ENCODE data around the gene FOSL2.

Gene FOSL2

DNA sequence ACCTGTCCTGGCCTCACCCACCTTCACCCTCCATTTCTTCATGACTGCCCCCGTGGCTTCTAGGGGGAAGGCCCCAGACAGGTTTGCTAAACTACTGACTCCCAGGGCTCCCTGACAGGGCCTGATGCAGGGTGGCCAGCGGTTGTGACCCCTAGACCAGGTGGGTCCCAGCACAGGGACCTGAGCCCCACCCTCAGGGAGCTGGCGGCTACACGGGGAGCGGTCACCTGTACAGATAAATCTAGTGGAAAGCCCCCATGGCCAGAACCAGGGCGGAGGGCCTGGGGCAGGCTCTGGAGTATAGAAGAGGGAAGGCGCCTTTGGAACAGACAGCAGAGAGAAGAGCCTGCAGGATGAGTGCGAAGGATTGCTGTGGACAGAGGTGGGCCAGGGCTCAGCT, 60.7 kb downstream of the FOSL2 start:
- DNase-seq, result no peak

DNA sequence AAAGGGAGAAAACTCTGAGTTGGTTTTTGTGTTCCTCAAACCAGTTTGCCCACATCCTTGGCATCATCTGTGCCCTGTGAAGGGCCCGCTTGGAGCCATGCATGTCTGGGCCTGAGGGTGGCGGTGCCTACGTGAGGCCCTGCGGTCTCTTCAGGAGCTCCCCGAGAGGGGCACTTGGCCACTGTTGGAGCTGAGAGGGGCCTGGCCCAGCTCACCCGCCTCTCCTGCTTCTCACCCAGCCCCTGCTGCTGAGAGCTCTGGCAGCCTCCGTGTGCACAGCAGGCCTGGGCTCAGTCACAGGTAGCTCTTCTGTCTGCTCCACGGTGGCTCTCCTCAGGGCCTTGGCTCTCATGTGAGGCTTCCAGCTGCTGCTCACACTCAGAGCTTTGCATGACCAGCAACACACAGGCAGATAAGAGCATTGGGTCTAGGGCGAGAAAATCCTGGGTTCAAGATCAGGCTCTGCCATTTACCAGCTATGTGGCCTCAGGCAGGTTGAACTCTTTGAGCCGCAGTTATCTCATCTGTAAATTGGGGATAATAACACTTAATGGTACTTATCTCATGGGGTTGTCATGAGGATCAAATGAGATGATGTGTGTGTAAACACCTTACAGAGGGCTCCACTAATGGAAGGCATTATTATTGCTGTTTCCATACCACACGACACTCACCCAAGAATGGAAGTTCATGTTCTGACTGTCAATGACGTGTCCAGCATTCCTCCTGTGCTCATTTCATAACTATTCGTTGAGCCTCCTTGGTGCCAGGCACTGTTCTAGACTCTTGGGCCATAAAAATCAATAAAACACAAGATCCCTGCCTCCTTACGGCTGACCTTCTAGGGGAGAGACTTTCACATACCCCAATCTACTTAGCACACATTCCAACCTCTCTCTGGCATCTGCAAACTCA, 61.6 kb downstream of the FOSL2 start:
- no peak for DNase-seq

DNA sequence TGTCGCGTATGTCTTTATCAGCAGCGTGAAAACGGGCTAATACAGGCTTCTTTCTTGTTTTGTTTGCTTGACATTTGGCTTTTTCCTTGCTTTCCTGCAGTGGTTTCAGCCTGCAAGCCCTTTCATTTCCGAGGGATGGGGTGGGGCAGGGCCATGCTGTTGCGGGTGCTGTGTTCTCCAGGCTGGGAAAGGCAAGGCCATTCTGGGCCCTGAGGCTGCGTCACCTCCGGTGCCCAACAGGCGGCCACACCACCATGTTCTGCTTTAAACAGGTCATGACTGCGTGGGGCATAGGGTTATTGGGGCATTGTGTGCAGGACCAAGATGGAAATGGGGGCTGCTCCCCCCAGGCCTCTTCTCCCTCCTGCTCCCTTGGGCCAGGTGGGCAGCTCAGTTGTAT, 64.6 kb downstream of the FOSL2 start:
- DNase-seq, result no peak

DNA sequence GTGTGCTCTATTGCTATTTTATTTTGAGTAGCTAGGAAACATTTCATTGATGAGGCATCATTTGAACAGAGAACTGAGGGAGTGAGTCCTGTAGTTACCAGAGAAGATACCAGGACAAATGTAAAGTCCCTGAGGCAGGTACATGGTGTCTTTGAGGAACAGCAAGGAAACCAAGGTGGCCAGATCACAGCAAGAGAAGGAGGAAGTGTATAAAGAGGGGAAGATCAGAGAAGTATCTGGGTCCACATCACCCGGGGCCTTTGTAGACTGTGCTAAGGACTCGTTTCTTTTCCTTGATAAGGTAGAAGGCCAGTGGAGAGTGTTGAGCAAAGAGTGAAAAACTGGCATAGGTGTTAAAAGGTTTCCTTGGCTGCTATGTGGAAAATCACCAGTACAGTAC, 68.4 kb downstream of the FOSL2 start:
- DNase-seq, result no peak

DNA sequence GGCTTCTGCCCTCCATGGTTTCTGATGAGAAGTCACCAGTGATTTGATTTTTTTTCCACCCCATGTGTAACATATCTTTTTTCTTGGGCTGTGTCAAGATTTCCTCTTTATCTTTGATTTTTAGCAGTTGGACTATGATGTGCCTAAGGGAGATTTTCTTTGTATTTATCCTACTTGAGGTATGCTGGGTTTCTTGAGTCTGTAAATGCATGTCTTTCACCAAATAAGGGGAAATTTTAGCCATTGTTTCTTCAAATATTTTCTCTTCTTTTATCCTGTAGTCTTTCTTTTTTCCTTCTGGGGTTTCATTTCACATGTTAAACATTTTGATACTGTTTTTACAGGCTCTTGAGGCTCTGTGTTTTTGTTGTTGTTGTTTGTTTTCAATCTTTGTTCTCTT, 69.5 kb downstream of the FOSL2 start:
- DNase-seq, result no peak

DNA sequence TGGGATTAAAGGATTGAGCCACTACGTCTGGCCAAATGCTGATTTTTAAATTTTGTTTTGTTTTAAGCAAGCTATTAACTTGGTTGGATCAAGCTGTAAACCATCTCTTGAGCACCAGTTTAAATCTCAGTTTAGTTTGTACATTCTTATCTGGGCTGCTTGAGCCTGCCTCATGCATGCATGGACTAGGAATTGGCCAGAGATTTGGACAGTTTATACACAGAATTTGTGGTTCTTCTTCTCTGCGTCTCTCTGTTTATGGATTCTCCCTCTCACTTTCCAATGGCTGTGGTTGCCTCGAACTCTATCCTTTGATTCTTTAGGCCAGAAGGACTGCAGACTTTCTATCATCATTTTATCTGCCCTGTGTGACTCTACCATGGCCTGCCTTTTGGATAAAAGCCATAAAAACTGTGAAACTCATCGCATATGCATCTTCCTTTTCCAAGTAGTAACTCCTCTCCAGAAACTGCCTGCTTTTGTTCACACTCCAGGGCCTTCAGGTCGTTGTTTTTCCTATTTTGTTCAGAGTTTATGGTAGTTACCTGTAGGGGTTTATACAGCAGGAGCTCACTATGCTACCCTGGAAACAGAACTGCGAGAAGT, 70.7 kb downstream of the FOSL2 start:
- DNase-seq, result no peak

DNA sequence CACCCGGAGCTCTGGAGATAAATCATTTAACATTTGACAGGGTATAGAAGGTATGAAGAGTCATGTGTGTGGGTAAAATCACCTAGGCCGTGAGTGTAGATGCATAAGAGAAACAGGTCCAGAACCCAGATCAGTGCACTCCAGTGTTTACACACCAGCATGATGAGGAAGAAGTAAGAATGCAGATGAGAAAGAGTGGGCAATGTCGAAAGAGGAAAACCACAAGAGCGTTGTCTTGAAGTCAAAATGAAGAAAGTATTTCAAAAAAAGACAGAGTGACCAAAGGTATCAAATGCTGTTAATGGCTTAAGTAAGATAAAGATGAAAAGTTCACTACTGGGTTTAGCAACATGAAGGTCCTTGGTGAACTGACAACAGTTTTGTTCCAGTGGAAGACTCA, 71.2 kb downstream of the FOSL2 start:
- no peak for DNase-seq

DNA sequence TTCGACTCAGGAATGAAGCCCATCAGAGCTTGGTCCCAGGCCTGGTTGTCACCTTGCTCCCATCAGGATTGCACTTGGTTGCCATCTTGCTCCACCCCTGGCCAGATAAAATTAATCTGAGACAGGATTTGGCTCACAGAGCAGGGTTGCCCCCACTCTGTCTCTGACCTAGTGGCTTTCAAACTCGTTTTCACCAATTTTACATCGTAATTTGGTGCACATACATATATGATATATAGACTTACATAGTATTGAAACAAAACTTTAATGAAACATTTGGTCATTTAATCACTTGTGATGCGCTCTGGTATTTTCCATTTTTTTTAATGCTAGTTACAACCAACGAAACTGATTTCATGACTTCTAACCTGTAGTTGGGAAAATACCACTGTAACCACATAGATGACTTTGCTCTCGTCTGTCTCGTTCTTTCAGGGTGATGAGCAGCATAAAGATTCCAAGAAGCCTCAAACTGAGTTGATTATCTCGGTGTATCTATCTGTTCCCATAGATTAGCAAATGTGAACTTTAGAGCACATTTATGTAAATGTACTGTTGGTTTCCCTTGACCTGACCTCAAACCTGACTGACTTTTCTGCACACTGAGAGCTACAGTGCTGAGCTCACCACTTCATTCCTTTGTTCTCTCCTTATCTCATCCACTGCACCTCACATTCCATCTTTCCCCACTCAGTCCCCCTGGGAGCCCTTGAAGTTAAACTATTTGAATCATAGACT, 72.7 kb downstream of the FOSL2 start:
- DNase-seq, result no peak
